ENCODE data around the gene TTC17.

DNA sequence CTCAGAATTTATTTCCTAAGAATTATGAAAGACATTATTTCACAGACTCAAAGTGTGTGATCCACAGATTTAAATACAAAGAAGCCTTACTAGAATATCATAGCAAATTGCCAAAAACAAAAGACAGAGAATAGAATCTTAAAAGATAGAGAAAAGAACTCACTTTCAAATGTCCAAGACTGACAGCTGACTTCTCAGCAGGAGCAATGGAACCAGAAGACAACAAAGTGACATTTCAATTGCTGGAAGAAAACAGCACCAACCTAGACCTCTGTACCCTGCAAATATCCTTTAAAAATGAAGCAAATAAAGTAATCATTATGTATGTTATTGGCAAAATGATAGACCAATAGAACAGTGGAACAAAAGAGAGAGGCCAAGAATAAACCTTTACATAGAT lies 109.2 kb downstream of the TTC17 start:
- TF ChIP-seq, protein P1, sequence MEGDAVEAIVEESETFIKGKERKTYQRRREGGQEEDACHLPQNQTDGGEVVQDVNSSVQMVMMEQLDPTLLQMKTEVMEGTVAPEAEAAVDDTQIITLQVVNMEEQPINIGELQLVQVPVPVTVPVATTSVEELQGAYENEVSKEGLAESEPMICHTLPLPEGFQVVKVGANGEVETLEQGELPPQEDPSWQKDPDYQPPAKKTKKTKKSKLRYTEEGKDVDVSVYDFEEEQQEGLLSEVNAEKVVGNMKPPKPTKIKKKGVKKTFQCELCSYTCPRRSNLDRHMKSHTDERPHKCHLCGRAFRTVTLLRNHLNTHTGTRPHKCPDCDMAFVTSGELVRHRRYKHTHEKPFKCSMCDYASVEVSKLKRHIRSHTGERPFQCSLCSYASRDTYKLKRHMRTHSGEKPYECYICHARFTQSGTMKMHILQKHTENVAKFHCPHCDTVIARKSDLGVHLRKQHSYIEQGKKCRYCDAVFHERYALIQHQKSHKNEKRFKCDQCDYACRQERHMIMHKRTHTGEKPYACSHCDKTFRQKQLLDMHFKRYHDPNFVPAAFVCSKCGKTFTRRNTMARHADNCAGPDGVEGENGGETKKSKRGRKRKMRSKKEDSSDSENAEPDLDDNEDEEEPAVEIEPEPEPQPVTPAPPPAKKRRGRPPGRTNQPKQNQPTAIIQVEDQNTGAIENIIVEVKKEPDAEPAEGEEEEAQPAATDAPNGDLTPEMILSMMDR (conservative IDR thresholded peaks at IDR 0.05; ENCODE audit: low read depth, low read length) = no peak
- no peak for TF ChIP-seq EZH2 (IDR thresholded peaks at IDR 0.05; ENCODE audit: borderline replicate concordance, low read depth, low read length, poor library complexity, severe bottlenecking)

Measured in A673 (cell line).